GM13977 (cell line): ENCODE results near the gene CCDC51.
"Not testable (repeated sequence)": the region's sequence is repeated elsewhere in the genome, so short reads cannot be mapped to it uniquely, and the experiment has no call there.

ENCODE experiments used
- DNase-seq: peaks from one replicate; pipeline ENCODE4 v3.0.0; 2012; ENCODE audit warnings: low spot score
- CTCF ChIP-seq: IDR thresholded peaks from 2 replicates; pipeline ENCODE4 v1.5.1; 2012; ENCODE audit warnings: mild to moderate bottlenecking, control low read depth; ENCODE audit not compliant: insufficient read depth; ENCODE audit errors: extremely low read depth, missing control alignments
- in situ Hi-C: fragments of 300-500 bp; cut with MboI; formaldehyde crosslinking; loops from one replicate; pipeline ENCODE4 v1.12.0; 2022; ENCODE audit warnings: low sequenced_read_pairs, low pct_unique_long_range_greater_than_20kb, mixed read lengths, inconsistent platforms; ENCODE audit not compliant: unreplicated experiment

The CCDC51 gene

GRCh38 chr3:48465237-48465530 lies 25.3 kb upstream of the CCDC51 start:
- TF ChIP-seq CTCF: no peak
- in situ Hi-C loops: no loop called here
- DNase-seq: no peak

GRCh38 chr3:48464713-48465221 lies 24.8 kb upstream of the CCDC51 start:
- in situ Hi-C loops: no loop called here
- no peak for TF ChIP-seq CTCF
- no peak for DNase-seq

- DNase-seq: no peak
- no peak for TF ChIP-seq CTCF
- in situ Hi-C loops: no loop called here
These were observed 23.8 kb upstream of the CCDC51 start for GRCh38 chr3:48463703-48464102.

GRCh38 chr3:48461767-48462166 lies 21.8 kb upstream of the CCDC51 start:
- in situ Hi-C loops, DNase-seq: not testable (repeated sequence)

GRCh38 chr3:48460517-48460902 lies 20.6 kb upstream of the CCDC51 start:
- no peak for TF ChIP-seq CTCF
- in situ Hi-C loops: no loop called here
- DNase-seq: no peak

GRCh38 chr3:48459773-48460516 lies 20.0 kb upstream of the CCDC51 start:
- in situ Hi-C loops: no loop called here
- no peak for TF ChIP-seq CTCF
- DNase-seq: no peak

GRCh38 chr3:48459331-48459730 lies 19.4 kb upstream of the CCDC51 start:
- in situ Hi-C loops: no loop called here
- no peak for TF ChIP-seq CTCF

More at GRCh38 chr3:48459331-48459730, 19.4 kb upstream of the CCDC51 start:
- no peak for DNase-seq
